H1 (cell line): ENCODE results near the gene TNNC1. TPM values are rescaled to one million over a fixed set of nuclear protein-coding genes. Genes with fewer than 3 reads are reported as not detected.

ENCODE experiments used
- CTCF ChIA-PET: fragments of 300-600 bp; sonication (Branson Sonifier 250); formaldehyde crosslinking; loops from one replicate; lab custom pipeline; 2021; ENCODE audit not compliant: partially characterized antibody; lab: Charles Lee
- POLR2A ChIA-PET: fragments of 300-600 bp; sonication (Branson Sonifier 250); formaldehyde crosslinking; loops from one replicate; lab custom pipeline; 2021; ENCODE audit warnings: inconsistent platforms; ENCODE audit not compliant: partially characterized antibody; lab: Charles Lee
- DNase-seq, 2 experiments: peaks; one replicate each; pipeline versions ENCODE4 v3.0.0 to v3.0.0-alpha.2; 2010 to 2022; ENCODE audit warnings: low spot score in 2 of 2, low read depth in 1 of 2, mixed read lengths in 1 of 2
- FAIRE-seq: peaks from 2 replicates; lab custom pipeline; 2011; peaks lifted over from hg19 to GRCh38; lab: Jason Lieb, UNC
- H2AFZ ChIP-seq: 2 replicates; pipeline ENCODE4 v1.8.1; 2012; ENCODE audit warnings: low read length, inconsistent platforms
- H2AK5ac ChIP-seq: 2 replicates; pipeline ENCODE4 v1.6.1; 2013; ENCODE audit warnings: low read depth, low read length
- H2BK120ac ChIP-seq: replicated peaks from 2 replicates; pipeline ENCODE3; 2013; ENCODE audit warnings: low read depth, low read length, inconsistent platforms
- H2BK12ac ChIP-seq: 2 replicates; pipeline ENCODE4 v1.6.1; 2013; ENCODE audit warnings: low read depth, low read length
- H2BK15ac ChIP-seq: 2 replicates; pipeline ENCODE4 v1.6.1; 2013; ENCODE audit warnings: low read length
- H2BK20ac ChIP-seq: 2 replicates; pipeline ENCODE4 v1.6.1; 2013; ENCODE audit warnings: low read length
- H2BK5ac ChIP-seq: 2 replicates; pipeline ENCODE4 v1.6.1; 2013; ENCODE audit warnings: low read depth, low read length
- H3K14ac ChIP-seq: 2 replicates; pipeline ENCODE4 v1.6.1; 2013; ENCODE audit warnings: inconsistent platforms; ENCODE audit not compliant: insufficient read length
- H3K18ac ChIP-seq: 2 replicates; pipeline ENCODE4 v1.6.1; 2013; ENCODE audit warnings: low read length; ENCODE audit errors: extremely low read depth
- H3K23ac ChIP-seq: 2 replicates; pipeline ENCODE4 v1.6.1; 2013; ENCODE audit warnings: inconsistent platforms; ENCODE audit not compliant: insufficient read length
- H3K23me2 ChIP-seq: 2 replicates; pipeline ENCODE4 v1.6.1; 2013; ENCODE audit warnings: low read depth, low read length
- H3K27ac ChIP-seq: 2 replicates; pipeline ENCODE4 v1.6.1; 2011; ENCODE audit warnings: low read depth, low read length, inconsistent platforms
- H3K27me3 ChIP-seq, 4 experiments: replicated peaks in 1 of 4; 1 replicate in 1 of 4; 2 replicates in 3 of 4; pipeline versions ENCODE4 v1.6.1 to v1.8.1; 2011 to 2013; ENCODE audit warnings: low read length in 3 of 4, mild to moderate bottlenecking in 3 of 4, inconsistent platforms in 2 of 4, mixed read lengths in 2 of 4, moderate library complexity in 1 of 4; ENCODE audit not compliant: control insufficient read depth in 3 of 4, insufficient read depth in 3 of 4; ENCODE audit errors: extremely low read depth in 1 of 4
- H3K36me3 ChIP-seq, 4 experiments: 2 replicates each; pipeline versions ENCODE4 v1.6.1 to v1.8.1; 2011 to 2013; ENCODE audit warnings: mild to moderate bottlenecking in 4 of 4, low read length in 3 of 4, moderate library complexity in 2 of 4, control low read depth in 1 of 4, inconsistent platforms in 1 of 4; ENCODE audit not compliant: insufficient read depth in 4 of 4, control insufficient read depth in 2 of 4
- H3K4ac ChIP-seq: replicated peaks from 2 replicates; pipeline ENCODE3; 2013; ENCODE audit warnings: low read length, low read depth, mixed read lengths, inconsistent platforms; ENCODE audit not compliant: insufficient read length
- H3K4me1 ChIP-seq, 4 experiments: replicated peaks in 1 of 4; 1 replicate in 1 of 4; 2 replicates in 3 of 4; pipeline versions ENCODE4 v1.6.1 to v1.8.1; 2011 to 2013; ENCODE audit warnings: low read length in 3 of 4, inconsistent platforms in 2 of 4, mixed read lengths in 1 of 4; ENCODE audit not compliant: insufficient read depth in 4 of 4, control insufficient read depth in 3 of 4
- H3K4me2 ChIP-seq, 2 experiments: 2 replicates each; pipeline versions ENCODE4 v1.6.1 to v1.8.1; 2011 to 2013; ENCODE audit warnings: low read depth in 2 of 2, low read length in 2 of 2, control low read depth in 1 of 2, inconsistent platforms in 1 of 2, mild to moderate bottlenecking in 1 of 2; ENCODE audit not compliant: insufficient read depth in 1 of 2
- H3K4me3 ChIP-seq, 4 experiments: fragments of 200-600, 300-600 bp in 1 of 4; sonication (generic), shearing (Covaris generic), sonication (Bioruptor Twin) in 1 of 4; 2 replicates each; pipeline versions ENCODE4 v1.5.1 to v1.8.1; 2011 to 2016; ENCODE audit warnings: low read length in 4 of 4, low read depth in 3 of 4, control low read depth in 2 of 4, inconsistent platforms in 2 of 4, mild to moderate bottlenecking in 2 of 4, mixed read lengths in 1 of 4, moderate library complexity in 1 of 4; ENCODE audit not compliant: insufficient read depth in 2 of 4; ENCODE audit errors: extremely low read depth in 1 of 4
- H3K56ac ChIP-seq: replicated peaks from 2 replicates; pipeline ENCODE3; 2013; ENCODE audit warnings: low read depth, mild to moderate bottlenecking, mixed read lengths, low read length, inconsistent platforms; ENCODE audit not compliant: insufficient read length
- H3K79me1 ChIP-seq: 2 replicates; pipeline ENCODE4 v1.6.1; 2013; ENCODE audit warnings: low read depth, low read length, control low read depth
- H3K79me2 ChIP-seq, 2 experiments: 2 replicates each; pipeline versions ENCODE4 v1.6.1 to v1.8.1; 2012 to 2013; ENCODE audit warnings: low read length in 2 of 2, mild to moderate bottlenecking in 2 of 2, inconsistent platforms in 1 of 2; ENCODE audit not compliant: insufficient read depth in 2 of 2, control insufficient read depth in 1 of 2
- H3K9ac ChIP-seq, 4 experiments: replicated peaks in 1 of 4; 1 replicate in 1 of 4; 2 replicates in 3 of 4; pipeline versions ENCODE4 v1.6.1 to v1.8.1; 2011 to 2013; ENCODE audit warnings: low read depth in 3 of 4, low read length in 3 of 4, control low read depth in 2 of 4, mild to moderate bottlenecking in 2 of 4, moderate library complexity in 2 of 4, inconsistent platforms in 1 of 4; ENCODE audit errors: extremely low read depth in 1 of 4
- H3K9me3 ChIP-seq, 2 experiments: 2 replicates each; pipeline versions ENCODE4 v1.6.1 to v1.8.1; 2012 to 2013; ENCODE audit warnings: mild to moderate bottlenecking in 2 of 2, moderate library complexity in 2 of 2, control low read depth in 1 of 2, inconsistent platforms in 1 of 2, low read depth in 1 of 2, low read length in 1 of 2, mixed read lengths in 1 of 2; ENCODE audit not compliant: insufficient read depth in 2 of 2
- H4K20me1 ChIP-seq, 2 experiments: replicated peaks in 1 of 2; 2 replicates each; pipeline versions ENCODE3 to v1.8.1; 2011 to 2013; ENCODE audit warnings: inconsistent platforms in 2 of 2, low read length in 2 of 2, mild to moderate bottlenecking in 1 of 2; ENCODE audit not compliant: insufficient read depth in 2 of 2, control insufficient read depth in 1 of 2
- H4K5ac ChIP-seq: 2 replicates; pipeline ENCODE4 v1.6.1; 2013; ENCODE audit warnings: low read length, low read depth, mixed read lengths, inconsistent platforms; ENCODE audit not compliant: insufficient read length
- H4K8ac ChIP-seq: 2 replicates; pipeline ENCODE4 v1.8.0; 2013; ENCODE audit warnings: mild to moderate bottlenecking, moderate library complexity, low read length, inconsistent platforms; ENCODE audit not compliant: insufficient read depth; ENCODE audit errors: extremely low read depth
- H4K91ac ChIP-seq: replicated peaks from 2 replicates; pipeline ENCODE3; 2013; ENCODE audit warnings: low read length, mixed read lengths, inconsistent platforms; ENCODE audit not compliant: insufficient read length
- BRCA1 ChIP-seq: IDR thresholded peaks from 2 replicates; pipeline ENCODE4 v1.6.1; 2012; ENCODE audit warnings: low read depth, low read length, improper control_type of control experiment
- EGR1 ChIP-seq: IDR thresholded peaks from 2 replicates; pipeline ENCODE4 v1.6.1; 2011; ENCODE audit warnings: low read depth, low read length, borderline replicate concordance
- HDAC6 ChIP-seq: IDR thresholded peaks from one replicate; pipeline ENCODE4 v1.7.1; 2012; ENCODE audit warnings: low read depth, mild to moderate bottlenecking, inconsistent platforms, low read length, moderate library complexity
- PHF8 ChIP-seq: fragments of 200-600 bp; sonication (generic); conservative IDR thresholded peaks from 2 replicates; pipeline ENCODE4 v1.7.1; 2012; ENCODE audit warnings: low read depth, mild to moderate bottlenecking, inconsistent platforms, low read length, moderate library complexity
- POLR2AphosphoS5 ChIP-seq: IDR thresholded peaks from 2 replicates; pipeline ENCODE4 v1.6.1; 2011; ENCODE audit warnings: low read depth, low read length
- POU5F1 ChIP-seq: IDR thresholded peaks from 2 replicates; pipeline ENCODE4 v1.6.1; 2011; ENCODE audit warnings: low read depth, mild to moderate bottlenecking, low read length, moderate library complexity
- SAP30 ChIP-seq: fragments of 300-600 bp; sonication (generic); IDR thresholded peaks from 2 replicates; pipeline ENCODE4 v1.7.1; 2012; ENCODE audit warnings: low read length, moderate library complexity, mild to moderate bottlenecking, inconsistent platforms; ENCODE audit not compliant: insufficient read depth, insufficient replicate concordance
- TAF7 ChIP-seq: optimal IDR thresholded peaks from 2 replicates; pipeline ENCODE3; 2011; ENCODE audit warnings: low read depth, mild to moderate bottlenecking, inconsistent platforms, low read length, moderate library complexity, borderline replicate concordance
- WGBS, 2 experiments: shearing (Covaris generic) in 1 of 2; methylation state at CpG; one replicate each; pipeline versions ENCODE4 v1.1.6 to v1.1.7; 2013 to 2015; ENCODE audit warnings: low lambda C conversion rate in 2 of 2, mixed read lengths in 2 of 2, inconsistent platforms in 1 of 2, low coverage in 1 of 2, missing lambda C conversion rate in 1 of 2; ENCODE audit not compliant: insufficient replicate concordance in 2 of 2, insufficient coverage in 1 of 2, insufficient read length in 1 of 2; ENCODE audit errors: extremely low coverage in 1 of 2, missing lambda C conversion rate in 1 of 2; 5-methylcytosine and 5-hydroxymethylcytosine counted together
- polyA plus RNA-seq, 7 experiments: library from polyadenylated mRNA; depleted of rRNA in 3 of 7; stranded (reverse) in 5 of 7; unstranded in 2 of 7; fragments of >200 nt in 5 of 7; fragments of 200-250 nt in 2 of 7; gene quantifications; 1 replicate in 5 of 7; 2 replicates in 1 of 7; 4 replicates in 1 of 7; pipeline versions ENCODE4 v1.2.1 to v1.2.3, GENCODE V29; 2011 to 2013; ENCODE audit warnings: missing spikeins in 2 of 7, mixed read lengths in 2 of 7
- total RNA-seq: library from RNA; stranded (reverse); fragmentation: NEBNext Ultra II Directional; extraction: Animal tissue kit (Norgen Biotek cat#: 25700); gene quantifications from 2 replicates; pipeline ENCODE4 v1.2.1, GENCODE V29; 2021
- TF ChIP-seq, protein P1 (sequence below): IDR thresholded peaks from 2 replicates; pipeline ENCODE4 v1.6.1; 2011; ENCODE audit warnings: low read length, improper control_type of control experiment
- TF ChIP-seq, protein P2 (sequence below): IDR thresholded peaks from 2 replicates; pipeline ENCODE4 v1.6.1; 2011; ENCODE audit warnings: low read depth, mild to moderate bottlenecking, low read length; ENCODE audit not compliant: insufficient read depth

Gene TNNC1
- total and polyA plus RNA-seq, 2 of the 8 experiments (the other 6 are each of a cell fraction or from before 2014, with no cell fraction given) = 5.8 to 16.4 TPM

DNA sequence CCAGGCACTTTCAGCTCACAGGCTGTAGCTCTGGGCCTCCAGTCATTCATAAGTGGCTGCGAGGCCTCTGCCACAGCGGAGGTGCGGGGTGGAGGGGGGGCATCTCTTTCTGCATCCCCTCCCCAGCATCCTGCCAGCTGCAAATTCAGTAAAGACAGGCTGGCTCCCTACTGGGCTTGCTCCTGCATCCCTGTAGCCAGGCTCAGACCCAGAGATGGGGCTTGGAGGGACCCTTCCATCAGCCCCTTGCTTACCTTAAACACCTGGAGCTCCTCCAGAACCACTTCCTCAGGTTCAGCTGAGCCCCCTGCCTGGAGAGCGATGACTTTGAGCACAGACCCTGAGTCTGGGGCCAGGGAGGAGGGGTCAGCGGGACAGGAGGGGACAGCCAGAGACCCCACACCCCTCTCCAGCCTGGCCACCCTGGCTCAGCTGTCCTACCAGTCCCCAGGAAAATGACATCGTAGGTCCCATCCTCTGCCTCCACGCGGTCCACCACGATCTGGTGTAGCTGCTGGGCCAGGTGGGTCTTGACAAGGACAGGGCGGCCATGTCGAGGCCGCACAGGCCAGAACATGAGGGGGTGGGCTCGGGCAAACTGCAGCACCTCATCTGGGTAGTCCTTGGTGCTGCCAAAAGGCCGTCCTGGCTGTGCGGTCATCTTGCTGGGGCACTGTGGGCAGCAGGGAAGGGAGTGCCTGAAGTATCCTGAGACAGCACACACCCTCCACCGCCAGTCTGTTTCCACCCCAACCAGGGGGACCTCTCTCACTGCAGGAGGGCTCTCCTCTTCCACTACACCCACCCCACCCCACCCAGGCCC lies 14.2 kb downstream of the TNNC1 start:
- H2BK120ac ChIP-seq = no peak overlapping the region
- H3K23ac ChIP-seq = no peak overlapping the region
- H2BK15ac ChIP-seq = no peak overlapping the region
- H3K14ac ChIP-seq = no peak overlapping the region
- H3K9me3 ChIP-seq = no peaks in the 10 kb centered on the region
- CTCF ChIA-PET = interaction anchor here (0.9 to 4.1 kb wide), 6 partner anchors 11 to 100 kb away, joined by 3 to 20 read pairs (median 3); no protein-coding TSS in a partner anchor
- no peak overlapping the region for H2BK20ac ChIP-seq
- H3K18ac ChIP-seq = no peak overlapping the region
- H2AK5ac ChIP-seq = no peak overlapping the region
- peaks cover 0 to 6% (median 4%) of the 10 kb centered on the region in 4 experiments; a peak in 3 of 7 replicates for H3K4me1 ChIP-seq
- no peak overlapping the region for H3K27ac ChIP-seq
- no peak overlapping the region for H3K9ac ChIP-seq
- H3K4me2 ChIP-seq = no peak overlapping the region
- H2BK12ac ChIP-seq = no peak overlapping the region
- H2BK5ac ChIP-seq = no peak overlapping the region
- no peaks in the 10 kb centered on the region for H3K79me2 ChIP-seq
- H4K5ac ChIP-seq = no peak overlapping the region
- no peak for FAIRE-seq
- H3K27me3 ChIP-seq = no peaks in the 10 kb centered on the region
- H4K8ac ChIP-seq = no peak overlapping the region
- H3K23me2 ChIP-seq = peaks cover 3% of the 10 kb centered on the region; the same call in 1 of the 2 replicates
- peaks cover 3% of the 10 kb centered on the region; the same call in 1 of the 2 replicates for H3K79me1 ChIP-seq
- no peaks in the 10 kb centered on the region for H3K36me3 ChIP-seq
- 92% methylated on average over 16 of the region's 16 CpGs; no CpG with 5 or more reads in 1 of the 2 experiments for WGBS, 2 experiments
- no peak overlapping the region for H4K91ac ChIP-seq
- no peak for DNase-seq
- POLR2A ChIA-PET = interaction anchor here (1.6 kb wide), 1 partner anchor 12 kb away, joined by 6 read pairs; no protein-coding TSS in a partner anchor
- H3K56ac ChIP-seq = no peak overlapping the region
- no peak overlapping the region for H3K4ac ChIP-seq
- no peak overlapping the region for H2AFZ ChIP-seq
- no peaks in the 10 kb centered on the region for H4K20me1 ChIP-seq
- no peak overlapping the region for H3K4me3 ChIP-seq
- TF ChIP-seq SAP30 = no peak
- no peak for TF ChIP-seq POLR2AphosphoS5
- TF ChIP-seq, protein P1, sequence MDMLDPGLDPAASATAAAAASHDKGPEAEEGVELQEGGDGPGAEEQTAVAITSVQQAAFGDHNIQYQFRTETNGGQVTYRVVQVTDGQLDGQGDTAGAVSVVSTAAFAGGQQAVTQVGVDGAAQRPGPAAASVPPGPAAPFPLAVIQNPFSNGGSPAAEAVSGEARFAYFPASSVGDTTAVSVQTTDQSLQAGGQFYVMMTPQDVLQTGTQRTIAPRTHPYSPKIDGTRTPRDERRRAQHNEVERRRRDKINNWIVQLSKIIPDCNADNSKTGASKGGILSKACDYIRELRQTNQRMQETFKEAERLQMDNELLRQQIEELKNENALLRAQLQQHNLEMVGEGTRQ = no peak
- TF ChIP-seq HDAC6 = no peak
- no peak for TF ChIP-seq POU5F1
- no peak for TF ChIP-seq PHF8
- TF ChIP-seq BRCA1 = no peak
- TF ChIP-seq, protein P2, sequence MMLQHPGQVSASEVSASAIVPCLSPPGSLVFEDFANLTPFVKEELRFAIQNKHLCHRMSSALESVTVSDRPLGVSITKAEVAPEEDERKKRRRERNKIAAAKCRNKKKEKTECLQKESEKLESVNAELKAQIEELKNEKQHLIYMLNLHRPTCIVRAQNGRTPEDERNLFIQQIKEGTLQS = no peak
- TF ChIP-seq TAF7 = no peak
- no peak for TF ChIP-seq EGR1
